Natural killer cell (primary cell): Measurements from ENCODE around the gene CEP20. TPM values are rescaled to one million over a fixed set of nuclear protein-coding genes. Genes with fewer than 3 reads are reported as not detected.

ENCODE experiments used
- ATAC-seq, 3 donors: fragments of 150-1000 bp in 2 of 3; fragments of 200-7000 bp in 1 of 3; cut with Tn5 transposase; 1 replicate in 1 of 3; 2 replicates in 2 of 3; pipeline ENCODE4 v1.10.0; 2021; ENCODE audit warnings: mild to moderate bottlenecking in 2 of 3, moderate library complexity in 2 of 3
- DNase-seq, 2 donors: peaks; one replicate each; pipeline versions ENCODE4 v3.0.0 to v3.0.0-alpha.2; 2013 to 2021; ENCODE audit warnings: mixed read lengths in 1 of 2
- H3K27ac ChIP-seq: one replicate; pipeline ENCODE4 v1.5.1; 2013; ENCODE audit warnings: mild to moderate bottlenecking, low read length
- H3K27me3 ChIP-seq: one replicate; pipeline ENCODE4 v1.6.1; 2013; ENCODE audit warnings: low read length; ENCODE audit not compliant: control insufficient read depth, insufficient read depth
- H3K36me3 ChIP-seq: one replicate; pipeline ENCODE4 v1.6.1; 2013; ENCODE audit warnings: low read length; ENCODE audit not compliant: control insufficient read depth, insufficient read depth
- H3K4me1 ChIP-seq: one replicate; pipeline ENCODE4 v1.6.1; 2013; ENCODE audit warnings: low read length; ENCODE audit not compliant: control insufficient read depth, insufficient read depth
- H3K4me3 ChIP-seq: one replicate; pipeline ENCODE4 v1.5.1; 2013; ENCODE audit warnings: low read length
- H3K9me3 ChIP-seq: one replicate; pipeline ENCODE4 v1.6.1; 2013; ENCODE audit warnings: low read length; ENCODE audit not compliant: control insufficient read depth, insufficient read depth
- H3K27ac Mint-ChIP-seq, 2 donors: one replicate each; pipeline ENCODE4 v1.8.0; 2022; ENCODE audit warnings: mild to moderate bottlenecking in 2 of 2, mixed read lengths in 2 of 2, moderate library complexity in 1 of 2
- H3K27me3 Mint-ChIP-seq, 2 donors: one replicate each; pipeline ENCODE4 v1.8.0; 2022; ENCODE audit warnings: low read depth in 2 of 2, mixed read lengths in 2 of 2
- H3K36me3 Mint-ChIP-seq: one replicate; pipeline ENCODE4 v1.8.0; 2022; ENCODE audit warnings: mixed read lengths
- H3K4me1 Mint-ChIP-seq, 2 donors: one replicate each; pipeline ENCODE4 v1.8.0; 2022; ENCODE audit warnings: mixed read lengths in 2 of 2
- H3K4me3 Mint-ChIP-seq: one replicate; pipeline ENCODE4 v1.8.0; 2022; ENCODE audit warnings: mild to moderate bottlenecking, moderate library complexity, mixed read lengths
- H3K9me3 Mint-ChIP-seq, 2 donors: one replicate each; pipeline ENCODE4 v1.8.0; 2022; ENCODE audit warnings: mixed read lengths in 2 of 2
- WGBS: methylation state at CpG from one replicate; pipeline ENCODE4 v1.1.7; 2013; ENCODE audit warnings: missing lambda C conversion rate; ENCODE audit not compliant: insufficient coverage; 5-methylcytosine and 5-hydroxymethylcytosine counted together
- intact Hi-C: fragments of 100-400 bp; cut with micrococcal nuclease; formaldehyde crosslinking; loops from one replicate; pipeline ENCODE4 v1.14.2; 2022
- total RNA-seq, 4 donors: library from RNA; stranded (reverse); fragments of 120-200 nt in 1 of 4; gene quantifications; one replicate each; pipeline versions ENCODE4 v1.2.3 to v1.2.4, GENCODE V29; 2013 to 2022
- TF ChIP-seq, protein P1 (sequence below): fragments of 200-600 bp; IDR thresholded peaks from one replicate; pipeline ENCODE4 v1.8.0; 2022; ENCODE audit warnings: antibody characterized with exemption

The CEP20 gene
- total RNA-seq, 3 donors from 2014 or later (not counting 1 experiment from before 2014, with no cell fraction given): 21.4 to 23.2 (median 23.1) TPM

DNA sequence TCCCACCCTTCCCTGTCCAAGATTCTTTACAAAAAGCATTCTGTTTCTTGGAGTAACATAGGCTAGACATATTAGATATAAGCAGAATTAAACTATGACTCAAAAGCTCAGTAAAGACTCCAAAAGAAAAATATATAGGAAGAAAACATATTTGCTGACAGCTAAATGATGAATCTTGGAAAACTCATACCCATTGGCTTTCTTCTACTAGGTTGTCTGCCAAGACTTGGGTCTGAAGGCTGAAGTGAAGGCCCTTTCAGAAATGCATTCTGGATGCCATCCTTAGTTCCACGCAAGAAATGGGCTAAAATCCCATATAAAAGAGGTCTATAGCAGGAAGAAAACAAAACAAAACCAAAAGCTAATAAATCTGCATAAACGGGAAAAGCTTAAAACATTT lies 15.1 kb downstream of the CEP20 start:
- H3K27me3 Mint-ChIP-seq: no peaks in the 10 kb centered on the region
- peaks cover 0 to 5% of the 10 kb centered on the region in 2 donors for H3K4me1 Mint-ChIP-seq
- H3K4me1 ChIP-seq: no peaks in the 10 kb centered on the region
- DNase-seq (no peak), ATAC-seq (no peak)
- H3K9me3 ChIP-seq: no peaks in the 10 kb centered on the region
- peaks cover 49% of the 10 kb centered on the region for H3K36me3 ChIP-seq
- H3K27me3 ChIP-seq: no peaks in the 10 kb centered on the region
- H3K4me3 Mint-ChIP-seq: no peak overlapping the region
- no peak overlapping the region for H3K27ac Mint-ChIP-seq
- TF ChIP-seq, protein P1, sequence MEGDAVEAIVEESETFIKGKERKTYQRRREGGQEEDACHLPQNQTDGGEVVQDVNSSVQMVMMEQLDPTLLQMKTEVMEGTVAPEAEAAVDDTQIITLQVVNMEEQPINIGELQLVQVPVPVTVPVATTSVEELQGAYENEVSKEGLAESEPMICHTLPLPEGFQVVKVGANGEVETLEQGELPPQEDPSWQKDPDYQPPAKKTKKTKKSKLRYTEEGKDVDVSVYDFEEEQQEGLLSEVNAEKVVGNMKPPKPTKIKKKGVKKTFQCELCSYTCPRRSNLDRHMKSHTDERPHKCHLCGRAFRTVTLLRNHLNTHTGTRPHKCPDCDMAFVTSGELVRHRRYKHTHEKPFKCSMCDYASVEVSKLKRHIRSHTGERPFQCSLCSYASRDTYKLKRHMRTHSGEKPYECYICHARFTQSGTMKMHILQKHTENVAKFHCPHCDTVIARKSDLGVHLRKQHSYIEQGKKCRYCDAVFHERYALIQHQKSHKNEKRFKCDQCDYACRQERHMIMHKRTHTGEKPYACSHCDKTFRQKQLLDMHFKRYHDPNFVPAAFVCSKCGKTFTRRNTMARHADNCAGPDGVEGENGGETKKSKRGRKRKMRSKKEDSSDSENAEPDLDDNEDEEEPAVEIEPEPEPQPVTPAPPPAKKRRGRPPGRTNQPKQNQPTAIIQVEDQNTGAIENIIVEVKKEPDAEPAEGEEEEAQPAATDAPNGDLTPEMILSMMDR: no peak
- peaks cover 10% of the 10 kb centered on the region for H3K36me3 Mint-ChIP-seq
- no peak overlapping the region for H3K4me3 ChIP-seq
- WGBS: 94% methylated on average over 2 of the region's 2 CpGs
- H3K9me3 Mint-ChIP-seq: no peaks in the 10 kb centered on the region
- intact Hi-C loops: no loop called here
- no peak overlapping the region for H3K27ac ChIP-seq

DNA sequence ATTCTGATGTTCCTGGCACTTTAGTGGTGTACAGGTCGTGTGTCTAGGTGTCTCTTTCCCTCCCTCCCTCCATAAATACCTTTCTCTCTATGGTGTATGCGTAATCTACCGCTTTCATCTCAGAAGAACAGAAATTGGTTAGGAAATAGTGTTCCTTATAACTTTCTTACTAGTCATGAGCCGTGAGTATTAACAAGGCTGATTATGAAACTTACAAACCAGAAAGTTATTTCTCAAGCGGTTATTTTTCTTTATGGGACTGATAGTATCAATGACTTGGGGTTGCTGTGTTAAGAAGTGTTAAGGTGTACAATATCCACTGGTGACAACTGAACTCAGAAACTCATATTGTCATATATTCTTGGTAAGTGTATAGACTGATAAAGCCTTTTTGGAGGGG lies 18.4 kb downstream of the CEP20 start:
- Mint-ChIP-seq H3K27me3 (no peaks in the 10 kb centered on the region), H3K4me1 (peaks cover 0 to 5% of the 10 kb centered on the region in 2 donors), H3K9me3 (no peaks in the 10 kb centered on the region), H3K27ac (no peak overlapping the region), H3K4me3 (no peak overlapping the region), H3K36me3 (peaks cover 20% of the 10 kb centered on the region)
- intact Hi-C loops: no loop called here
- no peaks in the 10 kb centered on the region for H3K27me3 ChIP-seq
- H3K4me3 ChIP-seq: no peak overlapping the region
- H3K36me3 ChIP-seq: peaks cover 49% of the 10 kb centered on the region
- H3K9me3 ChIP-seq: no peaks in the 10 kb centered on the region
- 100% methylated on average over 1 of the region's 5 CpGs for WGBS
- H3K4me1 ChIP-seq: no peaks in the 10 kb centered on the region
- DNase-seq: no peak
- no peak overlapping the region for H3K27ac ChIP-seq
- ATAC-seq: no peak
- TF ChIP-seq, protein P1: no peak

- WGBS: 93% methylated on average over 3 of the region's 5 CpGs
- peaks cover 37% of the 10 kb centered on the region for H3K36me3 ChIP-seq
- DNase-seq: no peak
These were observed 22.0 kb downstream of the CEP20 start for GRCh38 chr16:15866451-15866850.

DNA sequence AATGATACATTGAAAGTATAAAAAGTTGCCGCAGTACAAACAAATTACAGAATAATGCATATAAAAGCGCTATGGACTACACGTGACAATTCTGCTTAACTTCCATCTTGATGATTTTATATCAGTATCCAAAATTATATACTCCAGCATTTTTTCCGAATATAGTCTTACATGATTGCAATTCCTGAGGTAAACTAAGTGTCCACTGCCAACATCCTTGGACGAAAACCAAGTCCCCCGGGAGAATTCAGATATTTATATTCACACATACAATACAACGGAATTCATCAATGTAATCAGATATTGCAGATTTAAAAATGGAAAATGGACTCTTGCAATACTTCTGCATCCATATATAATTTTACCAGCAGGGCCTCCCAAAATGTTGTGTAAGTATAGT lies 22.7 kb downstream of the CEP20 start:
- Histone ChIP-seq H3K4me1 (no peaks in the 10 kb centered on the region), H3K4me3 (no peak overlapping the region), H3K27ac (no peak overlapping the region), H3K27me3 (no peaks in the 10 kb centered on the region), H3K36me3 (peaks cover 34% of the 10 kb centered on the region), H3K9me3 (no peaks in the 10 kb centered on the region)
- WGBS: 96% methylated on average over 4 of the region's 7 CpGs
- no peak for ATAC-seq
- Mint-ChIP-seq H3K27ac (no peak overlapping the region), H3K27me3 (no peaks in the 10 kb centered on the region), H3K9me3 (no peaks in the 10 kb centered on the region), H3K36me3 (peaks cover 20% of the 10 kb centered on the region), H3K4me3 (no peak overlapping the region), H3K4me1 (no peaks in the 10 kb centered on the region)
- intact Hi-C loops: no loop called here
- no peak for DNase-seq
- TF ChIP-seq, protein P1: no peak

More at GRCh38 chr16:15866451-15866850, 22.0 kb downstream of the CEP20 start:
- H3K27ac ChIP-seq: no peak overlapping the region
- no peaks in the 10 kb centered on the region for H3K27me3 ChIP-seq
- intact Hi-C loops: no loop called here
- no peaks in the 10 kb centered on the region for H3K4me1 ChIP-seq
- H3K9me3 ChIP-seq: no peaks in the 10 kb centered on the region
- Mint-ChIP-seq H3K4me3 (no peak overlapping the region), H3K9me3 (no peaks in the 10 kb centered on the region), H3K36me3 (peaks cover 20% of the 10 kb centered on the region), H3K4me1 (no peaks in the 10 kb centered on the region), H3K27ac (no peak overlapping the region), H3K27me3 (no peaks in the 10 kb centered on the region)
- TF ChIP-seq, protein P1: no peak
- H3K4me3 ChIP-seq: no peak overlapping the region
- ATAC-seq: no peak
